Activated T-helper 2 cell treated with anti-CD3 and anti-CD28 coated beads, Interferon-gamma antibody, Interleukin-2, Interleukin-4, amounts not matched to agents 10 μg/mL and 5 μg/mL and 100 μg/mL, durations not matched to agents 14 hours and 24 hours and 36 hours (primary cell): ENCODE measurements around the gene FANCG. TPM values are rescaled to one million over a fixed set of nuclear protein-coding genes. Genes with fewer than 3 reads are reported as not detected.

Source experiments
- total RNA-seq: library from RNA; stranded (reverse); gene quantifications from 2 replicates; pipeline ENCODE4 v1.2.3, GENCODE V29; 2022

Gene FANCG
- total RNA-seq, 1 donor from 2014 or later, result 102 TPM

Other genes with a start within 250 kb of the FANCG start
- gene PHF24, start 121.7 kb downstream of the FANCG start, total RNA-seq, result 0.11 TPM in 1 of 2 replicates, not detected in the other
- 7.5 and 11.3 TPM in 2 replicates for gene DNAJB5, start 90.2 kb downstream of the FANCG start, total RNA-seq
- gene VCP, start 7.3 kb downstream of the FANCG start, total RNA-seq, result 361 and 366 TPM in 2 replicates
- gene PIGO, start 16.6 kb upstream of the FANCG start, total RNA-seq, result 33.0 and 37.8 TPM in 2 replicates
- gene STOML2, start 23.2 kb upstream of the FANCG start, total RNA-seq, result 211 and 214 TPM in 2 replicates
- gene ATOSB, start 35.9 kb upstream of the FANCG start, total RNA-seq, result 7.0 and 7.3 TPM in 2 replicates
- 0.83 and 0.84 TPM in 2 replicates for gene UNC13B, start 82.1 kb upstream of the FANCG start, total RNA-seq